Hepatocyte (in vitro differentiated cells): ENCODE measurements around the gene CYTH4.

Source experiments
- CTCF ChIP-seq: fragments of 200-600 bp; sonication (generic); IDR thresholded peaks from 2 replicates; pipeline ENCODE4 v1.5.1; 2016; ENCODE audit warnings: antibody characterized with exemption, mild to moderate bottlenecking; ENCODE audit not compliant: poor library complexity
- EZH2 ChIP-seq: fragments of 200-600 bp; sonication (generic); IDR thresholded peaks from 2 replicates; pipeline ENCODE4 v1.6.1; 2016; ENCODE audit warnings: antibody characterized with exemption, mild to moderate bottlenecking, borderline replicate concordance

DNA sequence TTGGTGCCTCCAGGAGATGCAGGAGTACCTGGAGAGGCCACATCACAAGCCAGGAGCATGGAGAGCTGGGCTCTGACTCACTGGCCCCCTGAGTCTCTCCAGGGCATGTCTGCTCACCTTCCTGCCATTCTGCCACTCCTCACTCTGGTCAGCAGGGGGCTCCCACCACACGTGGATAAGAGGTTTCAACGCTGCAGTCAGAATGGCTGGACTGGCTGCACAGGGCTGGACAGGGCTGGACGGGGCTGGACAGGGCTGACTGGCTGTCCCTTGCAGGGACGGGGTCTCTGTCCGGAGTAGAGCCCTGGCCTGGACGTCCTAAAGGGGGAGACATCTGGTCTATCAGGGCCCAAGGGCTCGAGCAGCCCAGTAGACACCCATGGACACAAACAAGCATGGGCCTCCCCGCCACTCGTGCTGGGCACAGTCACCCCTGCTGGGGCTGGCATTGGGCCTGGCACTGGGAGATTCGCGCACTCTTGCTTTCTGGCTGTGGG, 34.6 kb downstream of the CYTH4 start:
- TF ChIP-seq CTCF (peak; percentile 89), EZH2 (no peak)
